ENCODE measurements around the gene EFNB1.

Gene EFNB1

GRCh38 chrX:68883800-68884199, 55.0 kb downstream of the EFNB1 start:
- ATAC-seq = no peak

GRCh38 chrX:68889249-68889648, 60.4 kb downstream of the EFNB1 start:
- ATAC-seq = no peak
- no peak for DNase-seq

More at GRCh38 chrX:68883800-68884199, 55.0 kb downstream of the EFNB1 start:
- DNase-seq = no peak

Measured in stimulated activated naive CD8-positive, alpha-beta T cell treated with anti-CD3 and anti-CD28 coated beads, Interleukin-15, Interleukin-2, amounts not matched to agents 100 U/mL and 50 U/mL, for 24 hours (primary cell).